OCI-M2 (cell line): ENCODE data around the gene TMEM43.

Experiments
- DNase-seq: peaks from one replicate; lab custom pipeline; 2025; ENCODE audit not compliant: unreplicated experiment; lab: John Stamatoyannopoulos, UW

The TMEM43 gene

DNA sequence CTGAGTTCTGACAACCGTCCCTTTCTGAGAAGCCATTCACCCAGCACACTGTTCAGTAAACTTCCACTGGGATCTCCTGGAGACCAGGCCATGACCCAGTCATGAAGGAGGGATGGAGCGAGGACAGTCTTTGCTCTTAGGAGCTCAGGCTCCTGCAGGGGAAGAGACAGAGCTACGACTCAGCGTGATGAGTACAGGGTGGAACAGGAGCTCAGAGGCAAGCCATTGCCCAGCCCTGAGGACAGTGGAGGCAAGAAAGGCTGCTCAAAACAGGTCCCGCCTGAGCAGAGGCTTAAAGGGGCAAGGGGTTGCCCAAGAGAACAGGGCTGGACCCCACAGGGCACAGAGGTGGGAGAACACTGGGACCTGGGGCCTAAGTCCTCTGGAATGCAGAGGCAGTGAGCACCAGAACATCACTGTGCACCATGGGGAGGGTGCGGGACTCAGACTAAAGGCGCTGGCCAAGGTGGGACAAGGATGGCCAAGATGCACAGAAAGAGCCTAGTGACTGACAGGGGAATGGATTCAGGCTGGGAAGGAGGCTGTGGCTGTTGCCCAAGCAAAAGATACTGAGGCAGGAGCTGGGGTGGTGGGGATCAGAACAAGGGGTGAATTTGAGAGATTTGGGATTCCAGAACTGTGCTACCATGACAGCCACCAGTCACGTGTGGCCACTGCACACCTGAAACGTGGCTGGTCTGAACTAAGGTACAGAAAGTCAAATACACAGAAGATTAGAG is 25.8 kb downstream of the TMEM43 start:
- DNase-seq = no peak

DNA sequence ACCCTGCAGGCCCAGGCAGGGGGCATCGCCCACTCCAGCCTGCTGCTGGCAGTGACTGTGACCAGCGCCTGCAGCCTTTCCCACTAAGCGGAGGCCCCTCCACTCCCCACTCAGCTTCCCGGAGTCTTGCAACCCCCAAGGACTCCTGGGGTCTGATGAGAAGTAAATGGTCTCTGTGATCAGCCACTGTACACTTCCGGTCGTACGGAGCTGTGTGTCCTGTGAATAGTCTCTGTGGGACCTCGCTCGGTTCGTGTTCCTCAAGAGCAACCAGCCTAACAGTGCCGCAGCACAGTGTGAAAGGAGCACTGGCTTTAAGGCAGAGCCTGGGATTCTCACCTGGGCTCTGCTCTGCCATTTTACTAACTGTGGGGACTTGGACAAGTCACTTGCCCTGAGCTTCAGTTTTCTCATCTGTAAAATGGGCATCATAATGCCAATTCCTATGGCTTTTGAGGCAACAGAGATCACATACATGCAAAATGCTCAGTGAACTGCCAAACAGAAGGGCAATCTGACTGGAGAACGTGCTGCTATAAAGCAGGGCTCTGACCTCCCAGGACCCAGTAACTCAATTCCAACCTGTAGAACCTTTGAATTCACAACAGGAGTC is 26.7 kb downstream of the TMEM43 start:
- no peak for DNase-seq

DNA sequence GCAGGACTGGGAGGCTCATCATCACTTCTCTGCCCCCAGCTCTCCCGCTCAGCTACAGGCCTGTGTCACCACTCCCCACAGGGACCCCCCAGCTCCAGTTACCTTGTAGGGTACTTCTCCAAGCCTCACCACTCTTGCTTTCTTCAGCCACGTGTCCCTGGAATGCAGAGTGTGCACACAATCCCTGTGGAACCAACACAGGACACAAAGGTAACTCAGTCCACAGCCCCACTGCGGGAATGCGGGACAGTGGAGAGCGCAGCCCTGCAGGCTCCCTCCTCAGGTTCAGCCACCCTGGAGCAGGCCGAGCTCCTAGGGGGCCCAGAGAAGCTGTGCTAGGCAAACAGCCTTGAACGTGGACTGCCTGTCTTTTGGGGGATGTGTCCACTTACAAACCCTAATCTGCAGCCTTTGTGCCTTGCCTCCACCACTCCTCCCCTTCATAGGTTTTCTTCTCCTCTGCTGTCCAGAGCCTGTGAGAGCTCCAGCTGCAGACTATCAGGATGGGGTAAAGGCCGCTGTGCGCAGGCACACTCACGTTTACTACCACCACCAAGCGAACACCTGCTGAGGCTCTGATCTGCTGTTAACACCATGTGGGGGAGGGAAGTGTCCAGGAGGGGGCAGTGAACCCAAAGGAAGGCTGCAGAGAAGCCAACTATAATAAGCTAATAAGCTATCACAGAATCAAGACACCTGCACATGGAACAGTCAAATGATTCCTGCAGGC is 27.5 kb downstream of the TMEM43 start:
- DNase-seq = no peak

DNA sequence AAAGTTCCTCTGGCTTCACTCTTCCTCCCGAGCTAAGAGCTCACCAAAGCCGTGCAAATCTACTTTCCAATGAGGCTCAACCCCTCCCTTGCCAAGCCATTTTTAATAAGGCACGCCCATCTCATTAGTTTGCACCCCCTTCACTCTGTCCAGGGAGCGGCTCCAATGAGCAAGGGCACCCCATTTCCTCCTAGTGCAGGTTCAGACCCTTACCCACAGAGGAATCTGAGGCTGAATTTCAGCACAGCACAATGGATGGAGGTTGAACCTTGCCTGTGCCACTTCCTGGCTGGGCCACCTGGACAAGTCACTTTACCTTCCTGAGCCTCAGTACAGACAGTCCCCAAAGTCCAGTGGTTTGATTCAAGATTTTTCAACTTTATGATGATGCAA is 28.1 kb downstream of the TMEM43 start:
- no peak for DNase-seq

DNA sequence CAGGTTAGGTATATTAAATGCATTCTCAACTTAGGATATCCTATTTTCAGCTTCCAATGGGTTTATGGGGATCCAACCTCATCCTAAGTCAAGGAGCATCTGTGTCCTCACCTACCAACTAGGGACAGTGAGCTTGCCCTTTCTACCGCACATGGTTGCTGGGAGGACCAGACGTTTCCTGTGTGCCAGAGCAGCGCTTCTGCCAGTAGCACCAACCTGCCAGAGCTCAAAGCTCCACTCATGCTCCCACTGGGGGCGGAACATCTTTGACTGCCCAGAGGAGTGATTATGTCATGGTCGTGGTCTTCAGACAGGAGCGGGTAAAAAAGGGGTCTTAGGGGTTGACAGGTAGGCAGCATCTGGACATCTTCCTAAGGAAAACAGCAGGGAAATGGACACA is 28.8 kb downstream of the TMEM43 start:
- DNase-seq = no peak

DNA sequence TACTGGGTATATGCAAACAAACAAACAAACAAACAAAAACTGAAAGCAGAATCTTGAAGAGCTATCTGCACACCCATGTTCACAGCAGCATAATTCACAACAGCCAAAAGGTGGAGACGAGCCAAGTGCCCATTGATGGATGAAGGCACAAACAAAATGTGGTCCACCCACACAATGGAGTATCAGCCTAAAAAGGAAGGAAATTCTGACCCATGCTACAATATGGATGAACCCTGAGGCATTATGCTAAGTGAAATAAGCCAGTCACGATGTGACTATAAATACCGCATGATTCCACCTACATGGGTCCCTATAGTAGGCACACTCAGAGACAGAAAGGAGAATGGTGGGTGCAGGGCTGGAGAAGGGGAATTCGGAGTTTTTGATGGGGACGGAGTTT is 29.4 kb downstream of the TMEM43 start:
- no peak for DNase-seq

DNA sequence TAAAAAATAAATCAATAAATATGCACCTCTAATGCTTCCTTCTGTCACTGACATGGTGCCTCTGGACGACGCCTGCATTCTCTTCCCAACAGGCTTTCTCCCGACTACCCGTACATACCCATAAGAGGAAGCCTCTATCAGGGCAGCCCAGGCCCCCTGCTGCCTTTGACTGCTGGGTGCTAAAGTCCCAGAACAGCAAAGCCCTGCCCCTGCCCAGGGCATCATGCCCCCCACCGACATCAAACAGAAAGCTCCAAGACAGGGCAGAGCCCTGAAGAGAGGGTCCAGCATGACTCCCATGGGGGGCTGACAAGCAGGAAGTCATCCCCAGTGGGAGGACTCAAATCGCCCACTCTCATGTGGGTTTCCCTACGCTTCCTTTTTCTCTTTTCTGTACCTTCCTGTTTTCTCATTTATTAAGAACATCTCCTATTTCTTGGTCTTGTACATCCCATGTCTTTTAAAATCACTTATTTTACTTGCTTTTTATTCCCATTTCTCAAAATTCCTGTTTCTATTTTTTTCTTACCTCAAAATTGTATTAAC is 30.1 kb downstream of the TMEM43 start:
- no peak for DNase-seq

DNA sequence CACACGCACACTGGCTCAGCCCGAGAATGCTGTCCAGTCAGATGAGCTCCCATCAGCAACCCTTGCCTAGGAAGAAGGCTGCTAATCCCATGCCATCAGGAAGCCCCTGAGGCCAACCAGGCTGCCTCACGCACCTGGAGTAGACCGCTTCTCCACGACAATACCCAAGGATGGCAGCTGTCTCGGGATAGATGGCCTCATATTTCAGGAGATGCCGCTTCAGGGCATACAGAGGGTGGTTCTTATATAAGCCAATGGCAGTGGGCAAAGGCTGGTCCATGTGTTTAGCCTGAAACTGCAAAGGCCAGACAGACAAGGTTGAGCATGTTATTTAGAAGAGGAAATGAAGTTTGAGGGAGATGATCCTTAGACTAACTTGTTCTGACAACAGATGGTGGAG is 31.3 kb downstream of the TMEM43 start:
- no peak for DNase-seq

DNA sequence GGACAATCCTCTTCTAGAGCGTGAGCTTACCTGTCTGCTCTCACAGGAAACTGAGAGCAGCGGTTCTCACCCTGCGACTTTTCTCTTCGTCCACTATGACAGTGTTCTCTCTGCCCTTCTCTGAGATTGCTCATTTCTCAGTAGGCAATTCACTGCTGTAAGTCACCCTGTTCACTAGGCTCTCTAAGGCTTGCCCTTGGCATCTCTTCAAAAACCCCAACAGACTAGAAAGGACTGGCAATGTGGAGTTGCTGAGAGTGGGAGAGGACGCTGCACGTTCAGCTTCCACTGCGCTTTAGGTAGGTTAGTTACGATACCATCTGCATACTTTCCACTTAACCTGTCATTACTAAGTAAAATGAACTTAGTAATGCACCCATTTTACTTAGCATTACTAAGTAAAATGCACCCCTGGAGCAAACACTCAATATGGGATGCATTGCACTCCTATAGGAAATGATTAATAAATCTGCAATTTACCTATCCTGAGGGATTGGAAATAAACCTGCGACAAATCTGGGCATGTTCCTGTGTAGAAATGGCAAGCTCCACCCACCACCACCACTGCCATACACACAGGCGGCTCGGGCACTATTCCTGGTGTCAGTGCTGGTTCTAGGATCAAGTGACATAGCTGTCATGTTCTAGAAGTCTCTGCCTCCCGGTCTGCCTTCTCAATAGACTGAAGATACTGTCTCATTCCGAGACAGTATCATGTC is 32.1 kb downstream of the TMEM43 start:
- DNase-seq = no peak

DNA sequence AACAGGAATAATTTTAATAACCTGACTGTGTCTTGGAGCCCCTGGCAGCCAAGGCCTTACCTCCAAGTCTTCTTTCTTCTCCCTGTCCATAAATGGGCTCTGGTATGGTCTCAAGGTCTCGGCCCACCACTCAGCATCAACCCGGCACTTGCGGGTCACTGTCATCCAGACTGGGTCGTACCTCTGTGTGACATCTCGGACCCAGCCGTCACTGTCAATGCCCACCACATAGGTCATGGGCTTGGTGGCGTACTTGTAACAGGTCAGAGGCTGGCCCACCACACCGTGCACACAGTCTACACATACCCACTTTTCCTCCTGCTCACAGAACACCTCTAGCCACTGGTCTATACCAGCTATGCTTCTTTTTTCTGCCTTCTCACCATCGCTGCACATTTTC is 33.1 kb downstream of the TMEM43 start:
- no peak for DNase-seq

DNA sequence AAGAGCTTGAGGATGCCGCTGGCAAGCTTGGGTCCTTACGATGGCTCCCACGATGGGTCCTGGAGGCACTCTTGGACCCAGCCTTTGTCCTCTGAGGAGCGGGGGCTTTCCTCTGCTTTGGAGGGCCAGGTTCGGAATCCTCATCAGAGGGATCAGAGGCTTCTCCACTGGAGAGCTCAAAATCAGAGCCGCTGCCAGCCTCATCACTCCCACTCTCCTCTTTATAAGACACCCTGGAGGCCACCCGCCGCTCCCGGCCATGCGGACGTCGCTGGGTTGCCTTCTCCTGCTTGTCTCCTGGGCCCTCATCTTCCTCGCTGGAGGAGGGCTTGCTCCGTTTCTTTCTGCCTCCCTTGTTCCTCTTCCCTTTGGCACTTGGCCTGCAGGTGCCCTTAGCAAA is 33.5 kb downstream of the TMEM43 start:
- DNase-seq = no peak

DNA sequence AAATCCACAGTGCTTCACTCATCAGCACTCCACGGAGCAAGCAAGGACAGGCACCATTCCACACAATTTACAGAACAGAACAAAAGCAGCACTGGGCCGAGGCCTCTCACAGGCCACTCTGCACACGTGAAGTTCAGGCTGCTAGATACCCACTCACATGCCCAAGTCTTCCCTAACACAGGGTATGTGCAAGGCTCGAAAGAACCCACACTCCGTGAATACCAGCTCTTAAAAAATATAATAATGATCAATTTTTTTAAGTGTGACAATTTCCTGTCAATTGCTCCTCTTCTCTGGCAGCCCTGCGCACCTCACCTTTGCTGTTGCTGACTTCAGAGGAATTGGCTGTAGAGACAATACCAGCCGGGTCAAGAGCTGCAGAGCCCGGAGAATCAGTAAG is 34.6 kb downstream of the TMEM43 start:
- DNase-seq = no peak

DNA sequence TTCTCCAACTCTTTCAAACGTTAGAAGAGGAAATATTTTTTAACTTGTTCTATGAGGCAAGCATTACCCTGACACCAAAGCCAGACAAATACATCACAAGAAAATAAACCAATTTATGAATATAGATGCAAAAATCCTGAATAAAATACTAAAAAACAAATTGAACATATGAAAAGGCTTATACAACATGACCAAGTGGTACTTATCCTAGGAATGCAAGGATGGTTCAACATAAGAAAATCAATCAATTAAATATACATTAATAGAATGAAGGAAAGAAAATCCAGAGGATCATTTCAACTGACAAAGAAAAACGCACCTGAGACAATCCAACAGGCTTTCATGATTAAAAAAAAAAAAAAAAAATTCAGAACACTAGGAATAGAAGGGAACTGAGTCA is 36.4 kb downstream of the TMEM43 start:
- DNase-seq = no peak

DNA sequence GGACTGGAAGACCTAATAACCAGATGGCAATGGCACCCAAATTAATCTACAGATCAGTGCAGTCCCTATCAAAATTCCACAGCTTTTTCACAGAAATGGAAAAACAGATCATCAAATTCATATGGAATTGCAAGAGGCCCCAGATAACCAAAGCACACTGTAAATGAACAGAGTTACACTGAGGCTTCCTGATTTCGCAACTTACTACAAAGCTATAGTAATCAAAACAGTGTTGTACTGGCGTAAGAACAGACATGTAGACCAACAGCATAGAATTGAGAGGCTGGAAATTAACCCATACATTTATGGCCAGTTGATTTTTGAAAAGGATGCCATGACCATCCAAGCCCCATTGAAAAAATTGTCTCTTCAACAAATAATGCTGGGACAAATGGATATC is 37.3 kb downstream of the TMEM43 start:
- DNase-seq = no peak

DNA sequence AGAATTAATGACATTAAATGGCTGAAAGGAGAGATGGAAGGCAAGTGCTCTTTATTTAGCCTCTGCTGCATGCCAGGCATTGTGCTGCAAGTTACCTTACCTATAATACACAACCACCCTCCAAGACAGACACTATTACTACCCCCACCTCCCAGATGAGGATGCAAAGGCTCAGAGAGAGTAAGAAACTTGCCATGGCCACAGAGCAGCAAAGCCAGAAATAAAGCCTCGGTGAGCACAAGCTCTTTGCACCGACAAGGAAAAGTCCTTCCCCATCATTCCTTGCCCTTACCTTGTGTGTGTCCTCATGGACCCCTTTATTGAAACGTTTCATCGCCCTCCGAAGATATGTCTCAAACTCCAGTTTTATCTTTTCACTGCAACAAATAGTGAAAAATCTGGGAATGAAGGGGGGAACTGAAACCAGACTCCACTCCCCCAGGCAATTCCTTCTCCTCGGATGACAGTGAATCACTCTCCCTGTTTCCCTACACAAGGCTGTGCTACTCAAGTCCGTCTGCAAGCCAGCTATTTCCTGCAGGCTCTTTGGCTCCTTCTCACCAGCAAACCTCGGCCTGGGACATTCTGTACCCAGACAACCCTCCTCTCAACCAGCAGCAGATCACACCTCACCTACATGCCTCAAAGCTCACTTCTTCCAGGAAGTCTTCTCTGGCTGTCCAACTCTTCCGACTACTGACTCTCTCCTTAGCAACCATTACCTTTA is 42.2 kb downstream of the TMEM43 start:
- DNase-seq = no peak

DNA sequence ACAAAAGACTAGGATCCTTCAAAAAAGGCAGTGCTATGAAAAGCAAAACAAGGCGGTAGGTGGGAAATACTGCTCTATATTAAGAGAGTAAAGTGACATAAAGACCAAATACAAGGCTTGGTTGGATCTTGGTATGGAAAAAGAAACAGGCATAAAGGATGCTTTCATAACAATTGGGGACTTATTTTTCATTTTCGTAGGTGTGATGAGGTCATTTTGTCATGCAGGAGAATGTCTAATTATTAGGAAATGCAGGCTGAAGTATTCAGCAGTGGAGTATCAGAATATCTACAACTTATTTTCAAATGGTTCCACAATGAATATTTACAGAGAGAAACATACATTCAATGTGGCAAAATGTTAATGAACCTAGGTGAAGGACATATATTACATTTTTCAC is 44.6 kb downstream of the TMEM43 start:
- DNase-seq = no peak

DNA sequence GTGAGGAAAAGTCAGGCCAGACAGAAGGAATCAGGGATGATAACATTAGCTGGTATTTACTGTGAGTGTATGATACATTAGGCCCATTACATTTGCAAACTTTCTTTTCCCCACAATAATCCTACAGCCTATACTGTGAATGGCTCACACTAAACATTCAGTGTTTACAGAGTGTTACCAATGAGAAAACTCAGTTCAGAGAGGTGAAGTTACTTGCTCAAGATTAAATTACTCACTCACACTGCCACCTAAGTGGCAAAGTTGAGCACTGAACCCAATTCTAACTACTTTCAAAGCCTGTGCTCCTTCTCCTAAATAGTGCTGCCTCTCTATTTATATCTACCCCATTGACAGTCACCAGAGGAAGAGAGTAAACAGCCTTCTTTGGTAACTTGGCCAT is 45.0 kb downstream of the TMEM43 start:
- DNase-seq = no peak

DNA sequence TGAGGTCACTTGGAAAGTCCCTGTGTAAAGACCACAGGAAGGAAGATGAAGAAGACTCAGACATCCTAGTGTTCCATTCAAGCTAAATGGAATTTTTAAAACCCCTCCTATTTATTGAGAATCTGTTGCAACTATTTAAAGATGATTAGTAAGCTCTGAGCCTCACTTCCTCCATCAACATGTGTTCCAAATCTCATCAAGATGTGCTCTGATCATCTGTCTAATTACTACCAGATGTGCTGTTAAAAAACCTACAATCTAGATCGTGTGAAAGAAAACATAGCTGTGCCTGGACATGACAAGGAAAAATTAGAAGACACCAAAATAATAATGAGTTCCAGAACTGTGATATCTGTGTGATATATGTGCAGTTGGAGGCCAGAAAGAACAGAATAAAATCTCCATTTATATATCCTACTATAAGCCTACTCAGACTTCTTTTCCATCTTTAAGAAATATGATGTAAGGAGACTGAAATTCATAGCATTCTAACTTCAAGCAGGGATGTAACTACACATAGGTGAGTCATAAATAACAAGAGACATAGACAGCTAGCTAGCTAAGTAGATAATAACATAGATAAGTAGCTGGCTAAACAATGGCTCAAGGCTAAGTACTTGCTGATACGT is 45.8 kb downstream of the TMEM43 start:
- DNase-seq = no peak

DNA sequence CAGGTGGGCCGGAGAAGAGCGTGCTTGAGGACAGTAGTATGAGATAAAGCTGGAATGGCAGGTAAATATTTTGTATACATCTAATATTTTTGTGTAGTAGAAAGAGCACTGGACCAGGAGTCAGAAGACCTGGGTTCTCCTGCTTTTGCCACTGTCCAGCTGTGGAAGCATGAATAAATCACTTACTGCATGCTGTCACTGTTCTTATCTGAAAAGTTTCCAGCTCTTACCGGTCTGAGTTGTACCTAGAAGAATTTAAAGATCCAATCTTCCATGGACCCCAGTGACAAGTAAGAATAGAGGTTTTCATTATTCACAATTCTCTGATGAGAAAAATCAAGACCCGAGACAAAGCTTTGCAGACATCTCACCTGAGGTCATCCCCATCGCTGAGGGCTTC is 47.6 kb downstream of the TMEM43 start:
- no peak for DNase-seq

DNA sequence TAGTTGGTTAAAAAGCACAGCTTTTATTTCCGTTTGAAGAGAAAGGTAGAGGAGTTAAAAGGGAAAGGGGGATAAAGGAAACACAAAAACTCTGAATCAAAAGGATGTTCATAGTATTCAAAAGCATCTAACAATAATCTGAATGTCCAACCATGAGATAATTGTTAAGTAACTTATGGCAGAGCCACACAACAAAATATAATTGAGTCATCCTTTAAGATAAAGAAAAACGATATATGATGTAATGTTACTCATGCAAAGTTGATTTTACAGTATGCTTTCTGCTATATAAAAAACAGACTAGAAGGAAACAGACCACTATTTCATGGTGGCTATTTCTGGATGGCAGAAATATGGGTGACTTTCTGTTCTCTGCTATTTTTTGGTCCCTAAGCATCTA is 49.6 kb downstream of the TMEM43 start:
- DNase-seq = no peak
